Tibial artery (tissue), 4 donors: Measurements from ENCODE around the gene HPCAL1.

Experiments used
- DNase-seq, 2 donors: peaks; one replicate each; pipeline ENCODE4 v3.0.0-alpha.2; 2019
- H3K27ac ChIP-seq, 2 donors: fragments of 200-600 bp; sonication (generic) in 1 of 2; 1 replicate in 1 of 2; 2 replicates in 1 of 2; pipeline ENCODE4 v1.5.1; 2018 to 2019; ENCODE audit warnings: mild to moderate bottlenecking in 1 of 2
- H3K27me3 ChIP-seq, 2 donors: fragments of 200-600 bp; sonication (generic) in 1 of 2; one replicate each; pipeline versions ENCODE4 v1.5.1 to v1.6.0; 2016 to 2019
- H3K36me3 ChIP-seq, 3 donors: fragments of 200-600 bp; sonication (generic) in 2 of 3; one replicate each; pipeline ENCODE4 v1.5.1; 2016 to 2019; ENCODE audit warnings: mild to moderate bottlenecking in 2 of 3
- H3K4me1 ChIP-seq, 4 donors: fragments of 200-600 bp; sonication (generic) in 2 of 4; 1 replicate in 3 of 4; 2 replicates in 1 of 4; pipeline ENCODE4 v1.5.1; 2016 to 2019
- H3K4me3 ChIP-seq, 2 donors: fragments of 200-600 bp; sonication (generic) in 1 of 2; 1 replicate in 1 of 2; 2 replicates in 1 of 2; pipeline ENCODE4 v1.5.1; 2018 to 2019; ENCODE audit warnings: mild to moderate bottlenecking in 2 of 2
- H3K9me3 ChIP-seq, 3 donors: fragments of 200-600 bp; sonication (generic) in 1 of 3; one replicate each; pipeline ENCODE4 v1.5.1; 2016 to 2019
- CTCF ChIP-seq, 2 experiments: fragments of 200-600 bp in 1 of 2; fragments of 450-650 bp in 1 of 2; IDR thresholded peaks; one replicate each; pipeline ENCODE4 v1.5.1; 2017 to 2019; ENCODE audit warnings: antibody characterized with exemption in 2 of 2, mild to moderate bottlenecking in 1 of 2, moderate library complexity in 1 of 2
- intact Hi-C: fragments of 100-400 bp; cut with DNase I; formaldehyde crosslinking; loops from one replicate; pipeline ENCODE4 v1.15.0; 2023; ENCODE audit warnings: low total_unique reads

Gene HPCAL1

GRCh38 chr2:10322973-10323372 lies 20.3 kb downstream of the HPCAL1 start:
- no peaks in the 10 kb centered on the region for H3K9me3 ChIP-seq
- DNase-seq, result peak in 1 of 2 donors; percentile 40
- peaks cover 0 to 5% (median 0%) of the 10 kb centered on the region in 3 donors for H3K36me3 ChIP-seq
- no peaks in the 10 kb centered on the region for H3K27me3 ChIP-seq
- intact Hi-C loops, result no loop called here
- no peak for TF ChIP-seq CTCF (IDR thresholded peaks at IDR 0.05)
- no peak overlapping the region for H3K27ac ChIP-seq
- peaks cover 0 to 11% (median 4%) of the 10 kb centered on the region in 4 donors for H3K4me1 ChIP-seq
- no peak overlapping the region for H3K4me3 ChIP-seq

GRCh38 chr2:10323535-10323934 lies 20.8 kb downstream of the HPCAL1 start:
- no peak overlapping the region for H3K27ac ChIP-seq
- H3K4me3 ChIP-seq, result no peak overlapping the region
- no peak for DNase-seq
- TF ChIP-seq CTCF (IDR thresholded peaks at IDR 0.05), result no peak
- no peaks in the 10 kb centered on the region for H3K9me3 ChIP-seq
- intact Hi-C loops, result no loop called here
- H3K27me3 ChIP-seq, result no peaks in the 10 kb centered on the region
- peaks cover 0 to 5% (median 0%) of the 10 kb centered on the region in 3 donors for H3K36me3 ChIP-seq
- peaks cover 0 to 11% (median 4%) of the 10 kb centered on the region in 4 donors for H3K4me1 ChIP-seq

GRCh38 chr2:10324095-10324832 lies 21.6 kb downstream of the HPCAL1 start:
- Histone ChIP-seq H3K27ac (no peak overlapping the region), H3K4me1 (peaks cover 0 to 11% (median 4%) of the 10 kb centered on the region in 4 donors), H3K9me3 (no peaks in the 10 kb centered on the region), H3K36me3 (peaks cover 0 to 5% (median 0%) of the 10 kb centered on the region in 3 donors), H3K4me3 (no peak overlapping the region), H3K27me3 (no peaks in the 10 kb centered on the region)
- intact Hi-C loops, result no loop called here
- no peak for DNase-seq
- TF ChIP-seq CTCF (IDR thresholded peaks at IDR 0.05), result no peak

DNA sequence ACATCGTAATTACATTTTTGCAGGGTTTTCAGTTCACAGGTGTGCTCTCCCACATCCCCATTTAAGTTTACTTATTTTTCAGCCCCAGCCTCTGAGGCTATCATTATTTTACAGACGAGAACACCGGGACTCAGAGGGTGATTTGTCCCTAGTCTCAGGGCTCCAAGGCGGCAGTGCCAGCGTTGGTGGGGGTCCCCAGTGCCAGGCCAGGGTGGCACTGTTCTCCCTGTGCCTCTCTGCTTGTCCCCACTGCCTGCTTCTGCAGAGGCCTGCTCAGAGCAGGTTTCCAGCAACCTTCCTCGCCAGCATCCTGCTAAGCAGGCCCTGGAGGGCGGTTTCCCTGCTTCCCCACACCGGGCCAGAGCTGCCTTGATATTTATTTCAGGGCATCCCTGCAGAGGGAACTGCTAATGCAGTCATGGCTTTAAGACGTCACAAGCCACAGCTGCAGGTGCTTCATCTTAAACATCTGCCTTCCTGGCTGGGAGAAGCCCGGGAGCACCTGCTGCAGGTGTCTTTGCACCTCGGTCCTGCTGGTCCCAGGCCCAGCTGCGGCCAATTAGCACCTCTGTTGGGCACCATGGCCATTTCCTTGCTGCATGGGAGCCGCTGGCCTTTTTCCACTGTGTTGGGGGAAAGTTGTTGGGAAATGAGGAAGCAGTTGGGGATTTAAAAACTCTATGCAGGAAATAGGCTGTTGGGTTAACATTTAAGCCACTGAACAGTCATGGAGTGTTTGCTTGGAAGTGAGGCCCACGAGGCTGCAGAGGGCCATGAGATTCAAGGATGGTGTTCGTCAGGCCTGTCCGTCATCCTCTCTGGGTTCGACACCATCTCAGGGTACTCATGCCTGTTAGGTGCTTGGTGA lies 22.8 kb downstream of the HPCAL1 start:
- intact Hi-C loops, result loop anchor here (2.0 kb wide), 1 partner anchor 19 kb away; no protein-coding TSS in a partner anchor
- Histone ChIP-seq H3K9me3 (no peaks in the 10 kb centered on the region), H3K27ac (no peak overlapping the region), H3K4me1 (peaks cover 0 to 13% (median 5%) of the 10 kb centered on the region in 4 donors), H3K4me3 (no peak overlapping the region), H3K36me3 (peaks cover 0 to 5% (median 0%) of the 10 kb centered on the region in 3 donors), H3K27me3 (no peaks in the 10 kb centered on the region)
- no peak for DNase-seq
- no peak for TF ChIP-seq CTCF (IDR thresholded peaks at IDR 0.05)

DNA sequence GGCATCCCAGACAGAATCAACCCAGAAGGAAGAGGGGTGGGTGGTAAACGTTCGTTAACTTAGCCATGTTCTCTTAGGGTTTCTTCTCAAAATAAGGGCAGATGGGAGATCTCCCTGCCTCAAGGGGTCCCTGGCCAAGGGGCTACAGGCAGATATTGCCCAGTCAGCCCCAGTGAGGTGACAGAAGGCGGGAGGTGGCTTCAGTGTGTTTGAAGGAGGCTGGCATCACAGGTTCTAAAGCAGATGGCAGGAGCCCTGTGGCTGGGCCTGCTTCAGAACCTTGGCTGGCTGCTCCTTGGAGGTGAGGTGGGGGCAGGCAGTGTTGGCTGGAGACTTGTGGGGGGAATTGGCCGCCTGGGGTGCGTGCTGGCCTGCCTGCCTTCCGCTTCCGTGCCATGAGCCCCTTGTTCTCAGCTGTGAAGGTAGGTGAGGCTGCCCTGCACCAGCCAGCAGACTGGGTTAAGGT lies 23.5 kb downstream of the HPCAL1 start:
- peaks cover 0 to 19% (median 5%) of the 10 kb centered on the region in 4 donors for H3K4me1 ChIP-seq
- intact Hi-C loops, result loop anchor here (2.0 kb wide), 1 partner anchor 19 kb away; no protein-coding TSS in a partner anchor

More for the DNA sequence above, 23.5 kb downstream of the HPCAL1 start:
- Histone ChIP-seq H3K27ac (no peak overlapping the region), H3K27me3 (no peaks in the 10 kb centered on the region), H3K4me3 (no peak overlapping the region), H3K36me3 (peaks cover 0 to 5% (median 0%) of the 10 kb centered on the region in 3 donors), H3K9me3 (no peaks in the 10 kb centered on the region)
- no peak for DNase-seq
- TF ChIP-seq CTCF (IDR thresholded peaks at IDR 0.05), result no peak
